Uterus (tissue), 2 donors: ENCODE data around the gene IFNAR1.

Experiments
- POLR2A ChIP-seq, 2 donors: fragments of 450-650 bp; IDR thresholded peaks; one replicate each; pipeline ENCODE4 v1.6.1; 2016; ENCODE audit warnings: antibody characterized with exemption in 2 of 2, mild to moderate bottlenecking in 1 of 2, moderate library complexity in 1 of 2
- TF ChIP-seq, protein P1 (sequence below), 4 experiments: fragments of 200-600 bp in 2 of 4; fragments of 450-650 bp in 2 of 4; sonication (generic) in 2 of 4; IDR thresholded peaks; one replicate each; pipeline ENCODE4 v1.5.1; 2016 to 2019; ENCODE audit warnings: antibody characterized with exemption in 4 of 4, mild to moderate bottlenecking in 2 of 4, moderate library complexity in 1 of 4

GRCh38 chr21:33360281-33360680 is 35.5 kb downstream of the IFNAR1 start:
- TF ChIP-seq, protein P1, sequence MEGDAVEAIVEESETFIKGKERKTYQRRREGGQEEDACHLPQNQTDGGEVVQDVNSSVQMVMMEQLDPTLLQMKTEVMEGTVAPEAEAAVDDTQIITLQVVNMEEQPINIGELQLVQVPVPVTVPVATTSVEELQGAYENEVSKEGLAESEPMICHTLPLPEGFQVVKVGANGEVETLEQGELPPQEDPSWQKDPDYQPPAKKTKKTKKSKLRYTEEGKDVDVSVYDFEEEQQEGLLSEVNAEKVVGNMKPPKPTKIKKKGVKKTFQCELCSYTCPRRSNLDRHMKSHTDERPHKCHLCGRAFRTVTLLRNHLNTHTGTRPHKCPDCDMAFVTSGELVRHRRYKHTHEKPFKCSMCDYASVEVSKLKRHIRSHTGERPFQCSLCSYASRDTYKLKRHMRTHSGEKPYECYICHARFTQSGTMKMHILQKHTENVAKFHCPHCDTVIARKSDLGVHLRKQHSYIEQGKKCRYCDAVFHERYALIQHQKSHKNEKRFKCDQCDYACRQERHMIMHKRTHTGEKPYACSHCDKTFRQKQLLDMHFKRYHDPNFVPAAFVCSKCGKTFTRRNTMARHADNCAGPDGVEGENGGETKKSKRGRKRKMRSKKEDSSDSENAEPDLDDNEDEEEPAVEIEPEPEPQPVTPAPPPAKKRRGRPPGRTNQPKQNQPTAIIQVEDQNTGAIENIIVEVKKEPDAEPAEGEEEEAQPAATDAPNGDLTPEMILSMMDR (IDR thresholded peaks at IDR 0.05), result no peak
- TF ChIP-seq POLR2A (IDR thresholded peaks at IDR 0.05), result no peak
